Heart left ventricle (tissue), 13 donors: ENCODE results near the gene DPP10.

Source experiments
- CTCF ChIP-seq, 12 donors: fragments of 200-600 bp; sonication (generic) in 4 of 12; IDR thresholded peaks; one replicate each; pipeline versions ENCODE4 v1.5.0 to v1.8.0; 2018 to 2022; ENCODE audit warnings: antibody characterized with exemption in 12 of 12, mild to moderate bottlenecking in 5 of 12
- POLR2A ChIP-seq, 2 donors: fragments of 450-650 bp; IDR thresholded peaks; one replicate each; pipeline ENCODE4 v1.6.1; 2017; ENCODE audit warnings: antibody characterized with exemption in 2 of 2, mild to moderate bottlenecking in 2 of 2, moderate library complexity in 2 of 2
- donor health status: ischemic (EF 13 %, LVEDD 7.1; RV severe dilation, severe dysfunction).
- donor health status: DM: no; HTN: yes; CAD: no.
- donor health status: DM: no; HTN: no; CAD: no.
- donor health status: ischemic (EF 25% LVEDD 6.9; RV normal size, moderate dysfunction).
- donor health status: ischemic (EF 25% LVEDD 5.7; RV mildly dilated, moderate dysfunction).
- donor health status: ischemic (EF 35%, LVEDD 5.7; RV mildly dilated, moderate dysfunction).
- donor health status: nonischemic (EF 11% LVEDD 7.7; RV severe dilation, severe dysfunction).
- donor health status: DM: yes; HTN: yes; CAD: no.
- donor health status: PGD.
- donor health status: ischemic (EF 29% LVEDD 5.4; RV normal size, mild dysfunction).
- donor health status: nonischemic (EF 23%, LVEDD 6.1; RV moderate dilation, normal function).

DNA sequence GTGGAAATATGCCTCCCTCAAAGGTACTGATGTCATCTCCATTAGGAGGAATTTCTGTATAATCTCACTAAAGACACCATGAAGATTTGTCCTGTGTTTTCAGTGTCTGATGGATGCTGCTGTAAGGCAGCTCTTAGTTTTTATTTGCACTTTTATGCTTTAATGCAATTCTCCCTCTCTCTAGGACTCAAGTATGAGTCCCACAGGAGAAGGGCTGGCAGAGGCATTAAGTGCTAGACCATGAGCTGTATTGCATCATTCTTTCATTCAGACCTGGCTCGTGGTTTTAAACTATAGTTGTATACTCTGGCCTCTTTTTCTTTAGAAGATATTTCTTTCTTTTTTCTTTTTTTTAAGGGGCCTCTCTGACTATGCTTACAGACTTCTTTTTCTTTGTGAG is 805.6 kb downstream of the DPP10 start:
- no peak for TF ChIP-seq CTCF (IDR thresholded peaks at IDR 0.05)
- TF ChIP-seq POLR2A (IDR thresholded peaks at IDR 0.05), result no peak
